ENCODE results near the gene ZNF230.

Gene ZNF230

GRCh38 chr19:44032001-44032610 lies 29.3 kb downstream of the ZNF230 start:
- in situ Hi-C loops (cut with HindIII; ENCODE audit: low sequenced_read_pairs): no loop called here

- in situ Hi-C loops (cut with HindIII; ENCODE audit: low sequenced_read_pairs): no loop called here
These were observed 39.4 kb downstream of the ZNF230 start for GRCh38 chr19:44042147-44042546.

GRCh38 chr19:44050740-44051649 lies 48.2 kb downstream of the ZNF230 start:
- in situ Hi-C loops (cut with HindIII; ENCODE audit: low sequenced_read_pairs): no loop called here

- in situ Hi-C loops (cut with HindIII; ENCODE audit: low sequenced_read_pairs): no loop called here
These were observed 49.1 kb downstream of the ZNF230 start, which contains the start of gene ZNF223 for GRCh38 chr19:44051650-44052402. Gene ZNF223, plus strand, starts transcription at chr19:44052036. Its CDS starts 3,141 bp downstream, at chr19:44055177.

- in situ Hi-C loops (cut with HindIII; ENCODE audit: low sequenced_read_pairs): no loop called here
These were observed 53.1 kb downstream of the ZNF230 start for GRCh38 chr19:44055870-44056269.

GRCh38 chr19:44059229-44059628 lies 56.5 kb downstream of the ZNF230 start:
- in situ Hi-C loops (cut with HindIII; ENCODE audit: low sequenced_read_pairs): no loop called here

DNA sequence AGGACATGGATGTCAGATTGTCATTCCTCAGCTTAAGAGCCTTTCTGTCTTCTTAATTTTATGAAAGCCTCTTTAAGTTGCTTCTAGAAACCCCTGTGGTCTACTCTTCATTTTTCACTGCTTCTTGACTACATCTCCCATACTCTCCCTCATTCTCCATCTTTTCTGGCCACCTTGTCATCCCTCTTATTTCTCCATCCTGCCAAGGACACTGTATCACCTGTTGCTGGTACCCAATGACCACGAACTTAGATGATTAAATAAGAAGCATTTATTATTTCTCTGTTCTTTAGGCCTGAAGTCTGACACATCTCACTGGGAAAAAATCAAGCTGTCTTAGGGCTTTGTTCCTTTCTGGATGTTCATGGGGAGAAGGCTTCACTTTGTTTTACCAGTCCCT lies 58.3 kb downstream of the ZNF230 start:
- in situ Hi-C loops (cut with HindIII; ENCODE audit: low sequenced_read_pairs): no loop called here
